ENCODE data around the gene CDH4. TPM values are rescaled to one million over a fixed set of nuclear protein-coding genes. Genes with fewer than 3 reads are reported as not detected.

Gene CDH4
- total RNA-seq, 1 donor from 2014 or later = 3.2 TPM

DNA sequence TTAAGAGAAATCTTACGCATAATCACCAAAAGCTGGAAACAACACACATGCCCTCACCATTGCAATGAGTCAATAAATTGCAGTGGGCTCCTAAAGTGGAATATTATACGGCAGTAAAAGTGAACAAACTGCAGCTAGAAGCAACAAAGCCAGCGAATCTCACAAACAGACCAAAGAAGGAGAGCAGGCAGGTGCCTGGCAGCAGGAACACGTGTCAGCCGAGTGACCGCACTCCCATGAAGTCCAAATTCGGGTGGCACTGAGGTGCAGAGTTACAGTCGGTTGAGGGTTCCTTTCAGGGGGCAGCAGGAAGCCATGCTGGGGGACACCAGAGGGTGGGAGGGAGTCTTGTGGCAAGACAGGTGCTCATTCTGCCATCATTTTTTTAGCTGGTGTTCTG is 500.5 kb downstream of the CDH4 start:
- Histone ChIP-seq H3K79me2 (ENCODE audit: insufficient read depth, low read length) (no peaks in the 10 kb centered on the region), H3K4me2 (ENCODE audit: low read length) (peak overlapping the region; percentile 65), H4K20me1 (ENCODE audit: insufficient read depth, low read length) (no peaks in the 10 kb centered on the region), H3K9ac (ENCODE audit: low read length) (no peak overlapping the region), H3K9me3 (ENCODE audit: insufficient read depth, low read depth, low read length) (no peaks in the 10 kb centered on the region), H2AFZ (ENCODE audit: low read depth, low read length) (no peak overlapping the region), H3K36me3 (ENCODE audit: insufficient read depth, low read length) (no peaks in the 10 kb centered on the region), H3K4me3 (ENCODE audit: insufficient read depth, low read depth, low read length) (no peak overlapping the region), H3K4me1 (ENCODE audit: insufficient read depth, low read length) (peaks cover 14% of the 10 kb centered on the region), H3K27ac (ENCODE audit: low read depth, low read length) (no peak overlapping the region), H3K27me3 (ENCODE audit: insufficient read depth, low read length) (no peaks in the 10 kb centered on the region)
- Mint-ChIP-seq H3K9me3 (ENCODE audit: unreplicated experiment) (peaks cover 6% of the 10 kb centered on the region), H3K27ac (ENCODE audit: unreplicated experiment) (no peak overlapping the region), H3K36me3 (ENCODE audit: low read depth, unreplicated experiment) (no peaks in the 10 kb centered on the region), H3K4me1 (ENCODE audit: low read depth, unreplicated experiment) (peaks cover 21% of the 10 kb centered on the region), H3K4me3 (ENCODE audit: unreplicated experiment) (no peak overlapping the region), H3K27me3 (ENCODE audit: low read depth, unreplicated experiment) (no peaks in the 10 kb centered on the region)
- TF ChIP-seq, protein P1, sequence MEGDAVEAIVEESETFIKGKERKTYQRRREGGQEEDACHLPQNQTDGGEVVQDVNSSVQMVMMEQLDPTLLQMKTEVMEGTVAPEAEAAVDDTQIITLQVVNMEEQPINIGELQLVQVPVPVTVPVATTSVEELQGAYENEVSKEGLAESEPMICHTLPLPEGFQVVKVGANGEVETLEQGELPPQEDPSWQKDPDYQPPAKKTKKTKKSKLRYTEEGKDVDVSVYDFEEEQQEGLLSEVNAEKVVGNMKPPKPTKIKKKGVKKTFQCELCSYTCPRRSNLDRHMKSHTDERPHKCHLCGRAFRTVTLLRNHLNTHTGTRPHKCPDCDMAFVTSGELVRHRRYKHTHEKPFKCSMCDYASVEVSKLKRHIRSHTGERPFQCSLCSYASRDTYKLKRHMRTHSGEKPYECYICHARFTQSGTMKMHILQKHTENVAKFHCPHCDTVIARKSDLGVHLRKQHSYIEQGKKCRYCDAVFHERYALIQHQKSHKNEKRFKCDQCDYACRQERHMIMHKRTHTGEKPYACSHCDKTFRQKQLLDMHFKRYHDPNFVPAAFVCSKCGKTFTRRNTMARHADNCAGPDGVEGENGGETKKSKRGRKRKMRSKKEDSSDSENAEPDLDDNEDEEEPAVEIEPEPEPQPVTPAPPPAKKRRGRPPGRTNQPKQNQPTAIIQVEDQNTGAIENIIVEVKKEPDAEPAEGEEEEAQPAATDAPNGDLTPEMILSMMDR (IDR thresholded peaks at IDR 0.05; ENCODE audit: insufficient read depth, low read depth, low read length) = no peak
- TF ChIP-seq EZH2 (IDR thresholded peaks at IDR 0.05; ENCODE audit: insufficient read depth, low read length) = no peak
- DNase-seq (ENCODE audit: low read depth) (no peak), FAIRE-seq (no peak)

GRCh38 chr20:61753316-61753942 is 501.4 kb downstream of the CDH4 start:
- FAIRE-seq = peak; percentile 87
- peak overlapping the region; percentile 65 for H3K4me2 ChIP-seq (ENCODE audit: low read length)
- peak overlapping the region; percentile 30 for H3K27ac ChIP-seq (ENCODE audit: low read depth, low read length)
- peaks cover 27% of the 10 kb centered on the region for H3K4me1 Mint-ChIP-seq (ENCODE audit: low read depth, unreplicated experiment)
- no peaks in the 10 kb centered on the region for H4K20me1 ChIP-seq (ENCODE audit: insufficient read depth, low read length)
- H3K36me3 ChIP-seq (ENCODE audit: insufficient read depth, low read length) = no peaks in the 10 kb centered on the region
- no peak overlapping the region for H3K9ac ChIP-seq (ENCODE audit: low read length)
- H3K27me3 Mint-ChIP-seq (ENCODE audit: low read depth, unreplicated experiment) = no peaks in the 10 kb centered on the region
- H3K4me1 ChIP-seq (ENCODE audit: insufficient read depth, low read length) = peaks cover 14% of the 10 kb centered on the region
- peak; percentile 88 for DNase-seq (ENCODE audit: low read depth)
- no peak for TF ChIP-seq EZH2 (IDR thresholded peaks at IDR 0.05; ENCODE audit: insufficient read depth, low read length)
- TF ChIP-seq, protein P1 (IDR thresholded peaks at IDR 0.05; ENCODE audit: insufficient read depth, low read depth, low read length) = no peak
- H3K9me3 ChIP-seq (ENCODE audit: insufficient read depth, low read depth, low read length) = no peaks in the 10 kb centered on the region
- peaks cover 6% of the 10 kb centered on the region for H3K9me3 Mint-ChIP-seq (ENCODE audit: unreplicated experiment)
- no peak overlapping the region for H2AFZ ChIP-seq (ENCODE audit: low read depth, low read length)
- H3K27me3 ChIP-seq (ENCODE audit: insufficient read depth, low read length) = no peaks in the 10 kb centered on the region
- H3K79me2 ChIP-seq (ENCODE audit: insufficient read depth, low read length) = no peaks in the 10 kb centered on the region
- H3K4me3 Mint-ChIP-seq (ENCODE audit: unreplicated experiment) = no peak overlapping the region
- no peaks in the 10 kb centered on the region for H3K36me3 Mint-ChIP-seq (ENCODE audit: low read depth, unreplicated experiment)
- H3K4me3 ChIP-seq (ENCODE audit: insufficient read depth, low read depth, low read length) = peak overlapping the region; percentile 2
- H3K27ac Mint-ChIP-seq (ENCODE audit: unreplicated experiment) = peak overlapping the region; percentile 93

Data from astrocyte (in vitro differentiated cells and primary cell).